CD1c-positive myeloid dendritic cell (primary cell): ENCODE data around the gene ST6GALNAC2.

Experiments used
- DNase-seq: peaks from one replicate; pipeline ENCODE4 v3.0.0-alpha.2; 2016; ENCODE audit errors: extremely low spot score

The ST6GALNAC2 gene

DNA sequence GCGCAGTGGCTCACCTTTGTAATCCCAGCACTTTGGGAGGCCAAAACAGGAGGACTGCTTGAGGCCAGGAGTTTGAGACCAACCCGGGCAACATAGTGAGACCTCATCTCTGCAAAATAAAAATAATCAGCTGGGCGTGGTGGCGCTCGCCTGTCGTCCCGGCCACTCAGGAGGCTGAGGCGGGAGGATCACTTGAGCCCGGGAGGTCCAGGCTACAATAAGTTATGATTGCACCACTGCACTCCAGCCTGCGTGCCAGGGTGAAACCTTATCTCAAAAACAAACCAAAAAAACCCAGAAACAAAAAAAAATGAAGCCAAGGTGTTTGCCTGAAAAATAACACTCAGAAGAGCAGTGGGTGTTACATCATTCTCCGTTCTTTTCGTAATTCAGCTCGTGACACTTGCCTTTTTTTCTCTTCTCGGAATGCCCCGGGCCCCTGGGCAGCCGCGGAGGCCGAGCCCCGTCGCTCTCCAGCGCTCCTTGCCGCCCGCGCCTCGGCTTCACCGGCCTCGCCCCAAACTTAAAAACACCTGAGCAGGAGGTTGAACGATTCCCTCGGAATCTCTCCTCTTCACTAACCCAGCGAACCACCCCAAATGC lies 28.8 kb downstream of the ST6GALNAC2 start:
- DNase-seq = peak; percentile 68

DNA sequence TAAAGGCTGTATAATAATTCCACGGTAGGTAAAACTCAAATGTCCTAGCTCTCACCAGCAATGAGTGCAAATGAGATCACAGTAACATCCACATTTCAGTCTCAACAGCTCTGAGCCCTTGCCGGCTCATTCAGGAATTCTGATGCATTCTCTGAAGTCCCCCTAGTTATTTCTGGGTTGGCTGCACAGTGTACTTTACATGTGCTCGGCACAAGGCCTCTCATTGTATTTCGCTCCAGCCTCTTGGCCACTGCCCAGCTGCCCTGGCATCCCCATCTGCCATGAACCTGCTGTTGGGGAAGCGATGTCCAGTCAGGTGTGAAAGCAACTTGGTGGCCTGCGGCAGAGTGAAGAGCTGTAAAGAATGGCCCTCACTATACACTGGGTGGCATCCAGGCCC lies 31.5 kb downstream of the ST6GALNAC2 start:
- no peak for DNase-seq

GRCh38 chr17:76553178-76553908 lies 32.3 kb downstream of the ST6GALNAC2 start:
- DNase-seq = no peak

GRCh38 chr17:76551685-76552084 lies 34.0 kb downstream of the ST6GALNAC2 start:
- DNase-seq = no peak

- peak; percentile 68 for DNase-seq
Observed at GRCh38 chr17:76550712-76551615, 34.7 kb downstream of the ST6GALNAC2 start.

GRCh38 chr17:76549539-76549938 lies 36.1 kb downstream of the ST6GALNAC2 start:
- no peak for DNase-seq

DNA sequence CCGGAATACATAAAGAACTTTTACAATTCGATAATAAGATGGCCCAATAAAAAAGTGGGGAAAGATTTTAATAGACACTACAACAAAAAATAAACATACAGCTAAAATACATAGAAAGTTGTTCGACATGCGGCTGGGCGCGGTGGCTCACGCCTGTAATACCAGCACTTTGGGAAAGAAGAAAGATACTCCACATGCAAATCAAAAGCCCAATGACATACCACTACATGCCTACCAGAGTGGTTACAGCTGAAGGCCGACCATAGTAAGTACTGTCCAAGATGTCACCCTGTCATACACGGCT lies 36.5 kb downstream of the ST6GALNAC2 start:
- DNase-seq = no peak

DNA sequence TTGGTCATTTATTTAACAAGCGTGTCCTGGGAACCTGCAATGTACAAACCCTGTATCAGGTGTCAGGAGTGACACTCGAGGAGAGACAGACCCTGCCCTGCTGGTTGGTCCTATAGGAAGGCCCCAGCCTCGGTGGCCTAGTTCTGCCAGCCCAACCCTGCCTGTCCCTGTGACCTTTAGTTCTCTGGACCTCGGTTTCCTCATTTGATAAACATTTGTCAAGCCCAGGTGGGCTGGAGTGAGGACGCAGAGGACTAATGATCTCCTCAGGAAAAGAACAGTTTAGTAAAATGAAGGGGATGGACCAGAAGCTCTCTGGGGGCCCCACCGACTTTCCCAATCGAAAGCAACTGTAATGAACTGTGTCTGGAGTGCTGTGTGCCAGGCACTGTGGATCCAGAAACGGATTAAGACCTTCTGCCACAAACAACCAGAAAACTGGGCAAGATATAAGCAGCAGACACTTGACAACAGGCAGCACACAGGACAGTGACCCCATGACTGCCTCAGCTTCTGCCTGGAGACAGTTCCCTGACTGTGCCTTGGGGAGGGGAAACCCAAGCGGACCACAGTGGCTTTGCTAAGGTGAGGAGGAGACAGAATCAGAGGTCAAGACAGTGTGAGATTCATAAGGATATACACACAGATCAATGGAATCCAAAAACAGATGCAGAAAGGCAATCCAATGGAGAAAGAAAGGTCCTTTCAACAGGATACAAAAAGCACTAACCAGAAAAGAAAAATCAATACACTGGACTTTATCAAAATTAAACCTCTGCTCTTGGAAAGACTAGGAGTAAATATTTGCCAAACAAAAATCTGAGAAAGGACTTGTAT lies 37.1 kb downstream of the ST6GALNAC2 start:
- DNase-seq = no peak

DNA sequence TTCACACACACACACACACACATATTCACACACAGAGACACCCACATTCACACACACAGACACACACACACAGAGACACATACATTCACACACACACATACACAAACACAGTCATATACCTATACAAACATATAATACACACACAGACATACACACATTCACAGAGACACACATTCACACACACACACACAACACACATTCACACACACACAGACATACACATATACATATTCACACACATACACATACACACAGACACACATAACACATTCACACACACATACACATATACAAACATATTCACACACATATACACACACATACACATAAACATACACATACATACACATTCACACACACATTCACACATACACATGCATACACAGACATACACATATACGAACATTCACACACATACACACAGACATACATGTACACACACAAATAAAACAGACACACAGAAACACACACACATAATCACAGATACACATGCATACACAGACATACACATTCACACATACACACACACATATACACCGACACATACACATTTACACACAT lies 37.9 kb downstream of the ST6GALNAC2 start:
- no peak for DNase-seq

DNA sequence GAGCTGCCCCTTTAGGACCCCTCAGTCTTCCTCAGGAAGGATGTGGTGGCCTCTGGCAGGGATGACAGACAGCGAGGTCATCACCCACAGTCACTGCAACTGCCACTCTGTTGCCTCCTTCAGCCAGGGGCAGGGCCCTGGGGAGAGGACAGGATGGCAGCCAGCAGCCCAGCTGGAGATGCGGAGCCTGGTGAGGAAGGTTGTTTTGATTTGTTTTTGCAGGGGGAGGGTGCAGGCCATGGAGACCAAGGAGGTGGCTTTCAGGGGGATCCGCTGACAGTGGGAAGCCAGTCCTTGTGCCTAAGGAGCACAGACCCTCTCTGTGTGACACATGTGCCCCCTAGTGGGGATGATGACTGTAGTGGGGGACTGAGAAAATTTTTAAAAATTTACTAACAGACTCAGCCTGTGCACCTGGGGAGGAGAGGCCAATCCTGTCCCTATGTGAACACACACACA lies 38.4 kb downstream of the ST6GALNAC2 start:
- peak; percentile 53 for DNase-seq

- no peak for DNase-seq
Observed at GRCh38 chr17:76546556-76547182, 39.0 kb downstream of the ST6GALNAC2 start.

GRCh38 chr17:76545918-76546555 lies 39.6 kb downstream of the ST6GALNAC2 start:
- no peak for DNase-seq

GRCh38 chr17:76544546-76545365 lies 40.9 kb downstream of the ST6GALNAC2 start:
- no peak for DNase-seq

- no peak for DNase-seq
Observed at GRCh38 chr17:76543826-76544545, 41.7 kb downstream of the ST6GALNAC2 start.

GRCh38 chr17:76543482-76543825 lies 42.2 kb downstream of the ST6GALNAC2 start:
- DNase-seq = no peak

- no peak for DNase-seq
Observed at GRCh38 chr17:76542984-76543383, 42.7 kb downstream of the ST6GALNAC2 start.

DNA sequence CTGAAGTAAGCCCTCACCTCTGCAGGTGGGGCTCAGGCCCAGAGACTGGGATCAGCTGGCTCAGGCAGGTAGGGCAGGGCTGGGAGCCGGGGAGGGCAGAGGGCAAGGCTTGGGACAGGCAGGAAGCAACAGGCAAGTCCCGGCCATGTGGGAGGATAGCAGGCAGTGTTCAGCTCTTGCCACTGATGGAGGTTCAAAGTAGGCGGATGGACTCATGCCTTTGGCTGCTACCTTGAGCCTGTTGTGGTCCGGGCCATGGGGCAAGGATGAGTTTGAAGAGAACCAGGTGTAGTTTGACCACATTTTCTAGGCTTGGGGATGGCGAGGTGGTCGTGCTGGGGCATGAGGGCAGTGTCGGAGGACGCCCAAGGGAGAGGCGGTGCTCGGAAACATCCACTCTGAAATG lies 43.1 kb downstream of the ST6GALNAC2 start:
- no peak for DNase-seq

- DNase-seq = no peak
Observed at GRCh38 chr17:76541739-76542454, 43.8 kb downstream of the ST6GALNAC2 start.
